K562 (cell line): ENCODE measurements around the gene ABCC5. TPM values are rescaled to one million over a fixed set of nuclear protein-coding genes. Genes with fewer than 3 reads are reported as not detected.

Experiments used
- BCLAF1 ChIP-seq, 2 experiments: fragments of 450-650 bp in 1 of 2; IDR thresholded peaks; 2 replicates each; pipeline ENCODE4 v1.6.1; 2011 to 2017; ENCODE audit warnings: low read depth in 2 of 2, antibody characterized with exemption in 1 of 2, borderline replicate concordance in 1 of 2, low read length in 1 of 2, mild to moderate bottlenecking in 1 of 2, mixed read lengths in 1 of 2; ENCODE audit not compliant: control insufficient read depth in 1 of 2
- CCNT2 ChIP-seq: IDR thresholded peaks from 2 replicates; pipeline ENCODE4 v1.6.1; 2011; ENCODE audit warnings: borderline replicate concordance, low read depth, mild to moderate bottlenecking, moderate library complexity, mixed read lengths, low read length; ENCODE audit not compliant: insufficient read length; ENCODE audit errors: extremely low read depth
- CEBPB ChIP-seq: fragments of 450-650 bp; IDR thresholded peaks from 2 replicates; pipeline ENCODE4 v1.6.1; 2016; ENCODE audit warnings: missing genetic modification characterization, missing compliant biosample characterization
- EP400 ChIP-seq: fragments of 450-650 bp; IDR thresholded peaks from 2 replicates; pipeline ENCODE4 v1.6.1; 2017; ENCODE audit warnings: antibody characterized with exemption, mild to moderate bottlenecking, moderate library complexity
- ESRRB ChIP-seq: fragments of 250-450 bp; sonication (Bioruptor Pico); IDR thresholded peaks from 2 replicates; pipeline ENCODE4 v1.5.0; 2020; ENCODE audit warnings: mild to moderate bottlenecking, moderate library complexity, borderline replicate concordance
- FOXA3 ChIP-seq, 2 experiments: fragments of 450-650 bp in 1 of 2; sonication (generic) in 1 of 2; formaldehyde crosslinking; IDR thresholded peaks in 1 of 2; conservative IDR thresholded peaks in 1 of 2; 2 replicates each; pipeline versions ENCODE4 v1.4.0 to v1.8.0; 2020 to 2022; ENCODE audit warnings: mild to moderate bottlenecking in 2 of 2, missing genetic modification reagents in 1 of 2
- HEY1 ChIP-seq: fragments of 250-450 bp; sonication (Bioruptor Pico); IDR thresholded peaks from 2 replicates; pipeline ENCODE4 v1.5.0; 2020; ENCODE audit warnings: mild to moderate bottlenecking, moderate library complexity, borderline replicate concordance
- KAT2B ChIP-seq: IDR thresholded peaks from one replicate; pipeline ENCODE4 v1.6.1; 2012; ENCODE audit warnings: low read depth, mild to moderate bottlenecking, control low read depth, inconsistent platforms, low read length, moderate library complexity
- LEF1 ChIP-seq: fragments of 450-650 bp; IDR thresholded peaks from 2 replicates; pipeline ENCODE4 v1.6.1; 2016; ENCODE audit warnings: mild to moderate bottlenecking
- MEF2A ChIP-seq: IDR thresholded peaks from 2 replicates; pipeline ENCODE4 v1.6.1; 2011; ENCODE audit warnings: low read depth, mild to moderate bottlenecking, low read length, moderate library complexity; ENCODE audit not compliant: control insufficient read depth
- MTA2 ChIP-seq: fragments of 450-650 bp; IDR thresholded peaks from 2 replicates; pipeline ENCODE4 v1.6.1; 2016; ENCODE audit warnings: low read depth
- MYC ChIP-seq, 2 experiments: fragments of 250-450 bp in 1 of 2; sonication (Bioruptor Pico) in 1 of 2; IDR thresholded peaks; 2 replicates each; pipeline versions ENCODE4 v1.5.1 to v1.6.1; 2012 to 2021; ENCODE audit warnings: low read depth in 2 of 2, borderline replicate concordance in 1 of 2, improper control_type of control experiment in 1 of 2, low read length in 1 of 2, mild to moderate bottlenecking in 1 of 2, moderate library complexity in 1 of 2
- NBN ChIP-seq: fragments of 450-650 bp; IDR thresholded peaks from 2 replicates; pipeline ENCODE4 v1.6.1; 2016; ENCODE audit warnings: low read depth, mild to moderate bottlenecking
- PATZ1 ChIP-seq: fragments of 250-450 bp; sonication (Bioruptor Pico); IDR thresholded peaks from 2 replicates; pipeline ENCODE4 v1.5.0; 2020; ENCODE audit warnings: mild to moderate bottlenecking, borderline replicate concordance
- PTTG1 ChIP-seq: fragments of 450-650 bp; IDR thresholded peaks from 2 replicates; pipeline ENCODE4 v1.6.1; 2016; ENCODE audit warnings: low read depth, mild to moderate bottlenecking, missing genetic modification characterization, missing compliant biosample characterization
- RFX1 ChIP-seq: fragments of 450-650 bp; IDR thresholded peaks from 2 replicates; pipeline ENCODE4 v1.6.1; 2016; ENCODE audit warnings: mild to moderate bottlenecking, moderate library complexity
- SMARCA4 ChIP-seq: fragments of 450-650 bp; IDR thresholded peaks from 2 replicates; pipeline ENCODE4 v1.6.1; 2016
- SMC3 ChIP-seq: conservative IDR thresholded peaks from 2 replicates; pipeline ENCODE4 v1.6.1; 2011; ENCODE audit warnings: low read depth, low read length, improper control_type of control experiment; ENCODE audit not compliant: insufficient read depth
- SNRNP70 ChIP-seq: fragments of 200-400 bp; formaldehyde crosslinking; optimal IDR thresholded peaks from 2 replicates; pipeline ENCODE3; 2017; ENCODE audit warnings: low read depth, low read length
- STAT5A ChIP-seq: IDR thresholded peaks from 2 replicates; pipeline ENCODE4 v1.6.1; 2012; ENCODE audit warnings: low read length, inconsistent platforms, borderline replicate concordance
- XRCC4 ChIP-seq: IDR thresholded peaks from one replicate; pipeline ENCODE4 v1.6.1; 2011; ENCODE audit not compliant: insufficient read depth, insufficient read length; ENCODE audit errors: extremely low read depth
- ZBTB8A ChIP-seq: fragments of 450-650 bp; IDR thresholded peaks from 2 replicates; pipeline ENCODE4 v1.6.1; 2018; ENCODE audit warnings: mild to moderate bottlenecking, moderate library complexity; ENCODE audit not compliant: partially characterized antibody
- ZNF41 ChIP-seq: fragments of 250-450 bp; sonication (Bioruptor Pico); conservative IDR thresholded peaks from 2 replicates; pipeline ENCODE4 v1.4.0; 2020; ENCODE audit warnings: mild to moderate bottlenecking
- ZNF431 ChIP-seq: sonication (generic); formaldehyde crosslinking; IDR thresholded peaks from 2 replicates; pipeline ENCODE4 v1.8.0; 2022; ENCODE audit warnings: mild to moderate bottlenecking, missing genetic modification reagents
- ZNF551 ChIP-seq: fragments of 250-450 bp; sonication (Bioruptor Pico); IDR thresholded peaks from 2 replicates; pipeline ENCODE4 v1.5.0; 2021; ENCODE audit warnings: mild to moderate bottlenecking, moderate library complexity
- ZNF785 ChIP-seq: fragments of 250-450 bp; sonication (Bioruptor Pico); IDR thresholded peaks from 2 replicates; pipeline ENCODE4 v1.4.0; 2020; ENCODE audit warnings: mild to moderate bottlenecking
- polyA plus RNA-seq, 8 experiments: library from polyadenylated mRNA; depleted of rRNA in 4 of 8; stranded (reverse) in 5 of 8; unstranded in 3 of 8; fragments of >200 nt; fragmentation: Nextera tagmentation in 2 of 8; fragmentation: Illumina TruSeq in 1 of 8; extraction: Ambion mirVana in 2 of 8; extraction: Trizol in 1 of 8; gene quantifications; 2 replicates each; pipeline versions ENCODE4 v1.2.1 to v1.2.3, GENCODE V29; 2011 to 2014; ENCODE audit warnings: inconsistent platforms in 1 of 8, missing spikeins in 1 of 8
- total RNA-seq, 7 experiments: library from RNA; depleted of rRNA in 6 of 7; stranded (reverse); fragments of >200 nt in 6 of 7; fragmentation: Illumina TruSeq in 2 of 7; extraction: Trizol in 2 of 7; gene quantifications; 2 replicates each; pipeline versions ENCODE4 v1.2.1 to v1.2.3, GENCODE V29; 2011 to 2021; ENCODE audit warnings: low replicate concordance in 1 of 7

Gene ABCC5
- total and polyA plus RNA-seq, 9 of the 15 experiments (the other 6 are each of a cell fraction or from before 2014, with no cell fraction given): 22.0 to 53.0 (median 41.9) TPM

- TF ChIP-seq XRCC4 (no peak), CEBPB (tag) (peak; percentile 96), FOXA3 (CRISPR knock-in tag; conservative IDR thresholded peaks at IDR 0.05 in 1 of 2, IDR thresholded peaks at IDR 0.05 in 1 of 2) (no peak), ZNF785 (CRISPR knock-in tag) (no peak), HEY1 (CRISPR knock-in tag) (no peak), NBN (no peak), BCLAF1 (IDR thresholded peaks at IDR 0.05; ENCODE audit: borderline replicate concordance in 1 of 2, control insufficient read depth in 1 of 2, low read depth in 2 of 2, low read length in 1 of 2) (no peak), STAT5A (no peak), ZNF41 (no peak), LEF1 (no peak), PTTG1 (no peak), SNRNP70 (no peak), PATZ1 (CRISPR knock-in tag) (no peak), MEF2A (no peak), KAT2B (no peak), ZNF551 (no peak), EP400 (no peak), SMARCA4 (no peak), MTA2 (no peak), ZNF431 (CRISPR knock-in tag) (no peak), MYC (IDR thresholded peaks at IDR 0.05; ENCODE audit: low read depth, low read length) (peak; percentile 66), MYC (CRISPR knock-in tag; IDR thresholded peaks at IDR 0.05; ENCODE audit: borderline replicate concordance, low read depth) (no peak), CCNT2 (no peak), RFX1 (no peak), SMC3 (no peak), ESRRB (CRISPR knock-in tag) (no peak), ZBTB8A (no peak)
These were observed 139.6 kb downstream of the ABCC5 start (continued) for GRCh38 chr3:183878071-183878470.
